ENCODE measurements around the gene RLF. TPM values are rescaled to one million over a fixed set of nuclear protein-coding genes. Genes with fewer than 3 reads are reported as not detected.
A peak's percentile ranks its signal among the peaks of the same experiment; 100 is the strongest.

The RLF gene
- total and polyA plus RNA-seq, 9 of the 15 experiments (the other 6 are each of a cell fraction or from before 2014, with no cell fraction given), result 3.6 to 35.0 (median 21.2) TPM

GRCh38 chr1:40197656-40198055, 36.5 kb downstream of the RLF start:
- Histone ChIP-seq H3K79me2 (ENCODE audit: control insufficient read depth, insufficient read depth, low read length) (peaks cover 34% of the 10 kb centered on the region), H2AFZ (ENCODE audit: low read depth, low read length) (no peak overlapping the region)

More at GRCh38 chr1:40197656-40198055, 36.5 kb downstream of the RLF start:
- ATAC-seq (no peak), DNase-seq (ENCODE audit: extremely low read depth in 1 of 4, low spot score in 3 of 4) (no peak), FAIRE-seq (no peak)
- no peaks in the 10 kb centered on the region for H3K9me3 ChIP-seq (replicated peaks; ENCODE audit: control insufficient read depth, insufficient read depth, low read depth, low read length)
- BruUV-seq (replicated peaks), result no TSS peak
- no peaks in the 10 kb centered on the region for H4K20me1 ChIP-seq (replicated peaks; ENCODE audit: control insufficient read depth, insufficient read depth, low read length)
- WGBS (ENCODE audit: insufficient coverage, low coverage, missing lambda C conversion rate), result 94% methylated on average over 1 of the region's 1 CpG
- no peak overlapping the region for H3K4me3 ChIP-seq
- intact Hi-C loops (cut with micrococcal nuclease) (no loop called here), in situ Hi-C loops (cut with MboI) (no loop called here)
- no peak overlapping the region for H3K27ac ChIP-seq (ENCODE audit: extremely low read depth, low read depth, low read length)
- TF ChIP-seq, protein P1, sequence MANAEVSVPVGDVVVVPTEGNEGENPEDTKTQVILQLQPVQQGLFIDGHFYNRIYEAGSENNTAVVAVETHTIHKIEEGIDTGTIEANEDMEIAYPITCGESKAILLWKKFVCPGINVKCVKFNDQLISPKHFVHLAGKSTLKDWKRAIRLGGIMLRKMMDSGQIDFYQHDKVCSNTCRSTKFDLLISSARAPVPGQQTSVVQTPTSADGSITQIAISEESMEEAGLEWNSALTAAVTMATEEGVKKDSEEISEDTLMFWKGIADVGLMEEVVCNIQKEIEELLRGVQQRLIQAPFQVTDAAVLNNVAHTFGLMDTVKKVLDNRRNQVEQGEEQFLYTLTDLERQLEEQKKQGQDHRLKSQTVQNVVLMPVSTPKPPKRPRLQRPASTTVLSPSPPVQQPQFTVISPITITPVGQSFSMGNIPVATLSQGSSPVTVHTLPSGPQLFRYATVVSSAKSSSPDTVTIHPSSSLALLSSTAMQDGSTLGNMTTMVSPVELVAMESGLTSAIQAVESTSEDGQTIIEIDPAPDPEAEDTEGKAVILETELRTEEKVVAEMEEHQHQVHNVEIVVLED (CRISPR knock-in tag; IDR thresholded peaks at IDR 0.05), result no peak
- TF ChIP-seq, protein P2, sequence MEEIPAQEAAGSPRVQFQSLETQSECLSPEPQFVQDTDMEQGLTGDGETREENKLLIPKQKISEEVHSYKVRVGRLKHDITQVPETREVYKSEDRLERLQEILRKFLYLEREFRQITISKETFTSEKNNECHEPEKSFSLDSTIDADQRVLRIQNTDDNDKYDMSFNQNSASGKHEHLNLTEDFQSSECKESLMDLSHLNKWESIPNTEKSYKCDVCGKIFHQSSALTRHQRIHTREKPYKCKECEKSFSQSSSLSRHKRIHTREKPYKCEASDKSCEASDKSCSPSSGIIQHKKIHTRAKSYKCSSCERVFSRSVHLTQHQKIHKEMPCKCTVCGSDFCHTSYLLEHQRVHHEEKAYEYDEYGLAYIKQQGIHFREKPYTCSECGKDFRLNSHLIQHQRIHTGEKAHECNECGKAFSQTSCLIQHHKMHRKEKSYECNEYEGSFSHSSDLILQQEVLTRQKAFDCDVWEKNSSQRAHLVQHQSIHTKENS (CRISPR knock-in tag; IDR thresholded peaks at IDR 0.05), result no peak
- TF ChIP-seq, protein P3, sequence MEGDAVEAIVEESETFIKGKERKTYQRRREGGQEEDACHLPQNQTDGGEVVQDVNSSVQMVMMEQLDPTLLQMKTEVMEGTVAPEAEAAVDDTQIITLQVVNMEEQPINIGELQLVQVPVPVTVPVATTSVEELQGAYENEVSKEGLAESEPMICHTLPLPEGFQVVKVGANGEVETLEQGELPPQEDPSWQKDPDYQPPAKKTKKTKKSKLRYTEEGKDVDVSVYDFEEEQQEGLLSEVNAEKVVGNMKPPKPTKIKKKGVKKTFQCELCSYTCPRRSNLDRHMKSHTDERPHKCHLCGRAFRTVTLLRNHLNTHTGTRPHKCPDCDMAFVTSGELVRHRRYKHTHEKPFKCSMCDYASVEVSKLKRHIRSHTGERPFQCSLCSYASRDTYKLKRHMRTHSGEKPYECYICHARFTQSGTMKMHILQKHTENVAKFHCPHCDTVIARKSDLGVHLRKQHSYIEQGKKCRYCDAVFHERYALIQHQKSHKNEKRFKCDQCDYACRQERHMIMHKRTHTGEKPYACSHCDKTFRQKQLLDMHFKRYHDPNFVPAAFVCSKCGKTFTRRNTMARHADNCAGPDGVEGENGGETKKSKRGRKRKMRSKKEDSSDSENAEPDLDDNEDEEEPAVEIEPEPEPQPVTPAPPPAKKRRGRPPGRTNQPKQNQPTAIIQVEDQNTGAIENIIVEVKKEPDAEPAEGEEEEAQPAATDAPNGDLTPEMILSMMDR (IDR thresholded peaks at IDR 0.05 in 2 of 3, conservative IDR thresholded peaks at IDR 0.05 in 1 of 3; ENCODE audit: insufficient read depth in 2 of 3, low read depth in 1 of 3, low read length in 3 of 3), result peak in 1 of 3 experiments; percentile 33; a peak in 1 of 6 replicates
- peaks cover 73% of the 10 kb centered on the region for H3K36me3 ChIP-seq (ENCODE audit: control insufficient read depth, insufficient read depth, low read length)
- ChIA-PET CTCF (ENCODE audit: low intra/inter-chr PET ratio) (no interaction called here), POLR2A (interaction anchor here (0.6 to 0.9 kb wide), 2 partner anchors 13 to 712 kb away, joined by 4 to 5 read pairs; no protein-coding TSS in a partner anchor)
- H3K27me3 ChIP-seq (ENCODE audit: control insufficient read depth in 2 of 2, insufficient read depth in 2 of 2, low read length in 2 of 2), result no peaks in the 10 kb centered on the region
- H3K4me2 ChIP-seq (ENCODE audit: insufficient read depth, low read length), result no peak overlapping the region
- no peaks in the 10 kb centered on the region for H3K9me1 ChIP-seq (ENCODE audit: control insufficient read depth, insufficient read depth, low read length)
- no peaks in the 10 kb centered on the region for H3K4me1 ChIP-seq (replicated peaks in 1 of 2; ENCODE audit: control insufficient read depth in 2 of 2, insufficient read depth in 2 of 2, low read length in 2 of 2)
- H3K9ac ChIP-seq (ENCODE audit: insufficient read depth in 1 of 2, low read depth in 2 of 2, low read length in 2 of 2), result no peak overlapping the region
